ENCODE data around the gene TRABD2B.

GRCh38 chr1:47984175-47984789, 12.9 kb downstream of the TRABD2B start:
- TF ChIP-seq CTCF (IDR thresholded peaks at IDR 0.05) (no peak), POLR2A (IDR thresholded peaks at IDR 0.05) (no peak)

All from upper lobe of left lung (tissue), 4 donors.